GM21367 (cell line): ENCODE measurements around the gene TAB2.
"Not testable (repeated sequence)": the region's sequence is repeated elsewhere in the genome, so short reads cannot be mapped to it uniquely, and the experiment has no call there.

Experiments used
- ATAC-seq: cut with Tn5 transposase; IDR thresholded peaks from one replicate; pipeline ENCODE4 v1.9.1; 2021; ENCODE audit not compliant: unreplicated experiment

Gene TAB2

DNA sequence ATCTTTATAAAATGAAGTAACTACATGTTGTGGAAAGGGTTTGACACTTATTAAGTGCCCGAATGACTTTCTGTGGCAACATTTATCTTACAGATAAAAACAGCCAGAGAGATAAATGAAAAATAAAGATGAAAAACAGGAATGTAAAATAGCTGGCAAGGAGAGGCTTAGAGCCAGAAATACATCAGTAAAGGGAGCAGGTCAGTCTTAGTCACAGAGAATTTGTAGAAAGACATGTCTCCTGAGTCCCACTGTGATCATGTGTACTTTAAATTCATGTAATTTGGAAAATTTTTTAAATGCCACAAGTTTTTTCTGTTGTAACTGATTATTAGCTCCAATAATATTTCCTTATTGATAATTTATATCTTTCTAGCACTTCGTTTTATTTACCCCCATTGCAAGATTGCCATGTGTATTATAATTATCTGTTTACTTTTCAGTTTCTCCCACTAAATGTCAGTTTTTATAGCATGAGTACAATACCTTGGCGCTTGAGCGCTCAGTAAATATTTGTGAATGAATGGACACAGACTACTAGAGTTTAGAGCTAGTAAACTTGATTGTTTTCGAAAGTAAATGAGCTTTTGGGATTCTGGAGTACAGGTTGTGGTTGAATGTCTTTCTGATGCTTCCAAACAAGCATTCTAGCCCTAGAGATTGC, 15.2 kb downstream of the TAB2 start:
- ATAC-seq: no peak

GRCh38 chr6:149333266-149333620, 15.7 kb downstream of the TAB2 start:
- ATAC-seq: no peak

DNA sequence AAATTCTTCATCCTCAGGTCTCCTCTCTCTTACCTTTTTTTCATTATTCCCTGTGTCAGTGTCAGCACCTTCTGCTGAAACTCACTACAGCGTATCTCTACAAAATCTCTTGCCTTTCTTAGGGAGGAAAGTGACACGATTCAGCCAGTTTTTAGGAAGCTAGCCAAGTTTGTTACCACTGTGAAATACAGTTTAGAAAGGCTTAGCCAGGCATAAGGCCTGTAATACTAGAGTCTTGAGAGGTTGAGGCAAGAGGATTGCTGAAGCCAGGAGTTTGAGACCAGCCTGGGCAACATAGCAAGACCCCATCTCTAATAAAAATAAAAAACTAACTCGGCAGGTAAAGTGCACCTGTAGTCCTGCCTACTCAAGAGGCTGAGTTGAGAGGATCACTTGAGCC, 16.7 kb downstream of the TAB2 start:
- no peak for ATAC-seq

DNA sequence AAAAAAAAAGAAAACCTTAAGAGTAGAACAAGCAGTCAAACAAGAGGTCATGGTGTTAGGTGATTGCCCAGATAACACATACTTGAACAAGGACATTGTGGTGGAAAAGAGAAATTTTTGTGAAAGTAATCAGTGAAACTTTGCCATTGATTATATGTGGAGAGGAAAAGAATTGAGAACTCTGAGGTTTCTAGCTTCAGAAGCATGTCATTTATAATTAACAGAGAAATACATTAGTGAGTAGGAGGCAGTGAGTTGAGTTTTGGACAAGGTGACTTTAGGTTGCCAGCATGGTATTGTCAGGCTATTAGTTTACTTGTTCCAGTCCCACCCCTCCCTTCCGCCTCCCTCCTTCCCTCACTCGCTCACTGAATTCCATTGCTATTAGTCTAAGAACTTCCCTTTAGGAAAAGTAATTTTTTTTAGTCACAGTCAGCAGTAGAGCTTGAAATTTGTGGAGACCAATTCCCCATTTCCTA, 17.2 kb downstream of the TAB2 start:
- ATAC-seq: no peak

DNA sequence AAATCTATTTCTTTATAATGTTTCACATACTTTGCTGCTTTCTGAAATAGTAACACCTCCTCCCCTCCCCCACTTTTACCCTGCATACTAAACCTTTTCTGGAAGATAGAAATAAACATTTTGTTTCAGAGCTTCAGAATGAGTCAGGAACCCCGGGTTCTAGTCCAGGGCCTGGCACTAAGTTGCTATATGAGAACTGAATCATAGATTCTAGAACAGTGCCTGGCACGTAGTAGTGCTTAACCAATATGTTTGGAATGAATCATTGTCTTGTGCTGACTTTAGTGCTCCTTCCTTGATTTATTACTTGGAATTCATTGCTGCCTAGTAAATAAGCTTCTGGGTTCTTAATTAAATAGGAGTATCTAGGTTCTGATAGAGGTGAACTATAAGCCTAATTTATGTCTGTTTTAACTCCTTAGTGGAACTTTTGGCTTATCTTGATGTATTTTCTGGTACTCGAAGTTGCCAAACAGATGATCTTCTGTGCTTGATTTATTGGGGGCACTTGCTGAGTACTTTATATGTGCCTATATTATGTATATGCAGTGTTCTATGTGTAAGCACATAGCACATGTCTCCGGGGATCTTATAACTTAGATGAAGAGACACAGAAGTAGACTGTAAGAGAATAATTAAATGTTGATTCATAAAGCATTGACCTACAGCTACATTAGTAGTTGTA, 18.6 kb downstream of the TAB2 start:
- ATAC-seq: no peak

GRCh38 chr6:149336609-149336928, 19.1 kb downstream of the TAB2 start:
- no peak for ATAC-seq

- ATAC-seq: no peak
Measured at GRCh38 chr6:149337320-149337719, 19.8 kb downstream of the TAB2 start.

DNA sequence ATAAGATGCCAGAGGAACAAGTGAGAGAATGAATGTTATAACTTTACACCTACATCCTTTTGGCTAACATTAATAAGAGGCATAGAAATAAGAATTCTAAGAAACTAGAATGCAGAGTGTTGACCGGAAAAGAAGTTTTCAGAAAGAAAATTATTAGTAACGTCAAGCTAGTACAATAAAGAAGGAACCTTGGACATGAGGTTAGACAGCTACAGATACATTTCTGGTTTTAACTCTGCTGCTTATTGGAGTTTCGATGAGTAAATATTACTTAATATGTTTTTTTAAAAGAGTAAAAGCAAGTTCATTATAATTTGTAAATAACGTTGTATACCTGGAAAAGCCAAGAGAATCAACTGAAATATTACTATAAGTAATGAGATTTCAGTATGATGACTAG, 22.7 kb downstream of the TAB2 start:
- ATAC-seq: no peak

DNA sequence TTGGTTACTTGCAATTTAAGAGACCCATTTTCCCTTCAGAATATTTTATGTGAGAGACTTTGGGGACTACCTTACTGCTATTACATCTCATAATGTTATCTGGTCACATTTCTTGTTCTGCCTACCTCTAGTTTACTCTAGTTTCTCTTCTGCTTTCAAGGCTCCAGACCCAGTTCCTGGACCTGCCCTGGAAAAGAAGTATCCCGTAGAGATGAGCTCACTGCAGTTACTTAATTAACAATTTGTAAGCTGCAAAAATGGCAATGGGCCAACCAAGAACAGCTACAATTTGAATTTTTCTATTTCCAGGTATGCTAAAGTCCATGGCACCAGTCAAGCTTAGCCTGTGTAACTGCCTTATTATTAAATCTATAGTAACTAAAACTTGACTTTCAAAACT, 25.0 kb downstream of the TAB2 start:
- peak; percentile 68 for ATAC-seq

DNA sequence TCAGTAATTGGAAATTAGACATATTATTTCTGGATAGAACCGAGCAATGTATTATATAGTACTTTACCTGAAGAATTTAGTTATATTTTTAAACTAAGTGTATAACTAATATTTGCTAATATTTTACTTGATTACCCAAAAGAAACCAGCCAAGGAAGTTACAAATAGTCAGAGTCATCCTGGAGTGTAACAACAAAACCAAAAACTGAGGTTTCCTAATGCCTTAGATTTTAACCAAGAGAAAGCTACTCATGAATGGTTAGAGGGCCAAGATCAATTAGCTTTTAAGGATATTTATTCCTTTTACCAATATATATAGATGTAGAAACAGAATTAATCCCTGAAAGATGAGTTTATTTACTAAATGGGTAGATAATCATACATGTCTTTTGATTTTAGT, 26.0 kb downstream of the TAB2 start:
- ATAC-seq: no peak

DNA sequence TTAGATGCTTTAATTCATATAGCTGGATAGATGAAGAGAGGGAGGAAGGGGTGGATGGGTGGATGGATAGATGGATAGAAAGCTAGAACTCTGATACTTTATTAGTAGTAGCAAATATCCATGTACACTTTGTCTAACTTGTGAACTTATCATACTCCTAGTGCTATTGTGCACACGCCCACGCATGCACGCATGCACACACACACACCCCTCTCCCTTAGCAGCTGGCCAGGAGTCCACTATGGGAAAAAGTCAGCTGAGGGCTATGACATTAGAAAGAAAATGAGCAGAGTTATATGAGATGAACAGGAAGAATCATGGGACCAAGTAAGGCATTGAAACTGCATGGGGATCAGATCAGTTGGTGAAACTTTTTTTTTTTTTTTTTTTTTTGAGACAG, 28.6 kb downstream of the TAB2 start:
- no peak for ATAC-seq

- ATAC-seq: no peak
Measured at GRCh38 chr6:149347067-149347466, 29.6 kb downstream of the TAB2 start.

DNA sequence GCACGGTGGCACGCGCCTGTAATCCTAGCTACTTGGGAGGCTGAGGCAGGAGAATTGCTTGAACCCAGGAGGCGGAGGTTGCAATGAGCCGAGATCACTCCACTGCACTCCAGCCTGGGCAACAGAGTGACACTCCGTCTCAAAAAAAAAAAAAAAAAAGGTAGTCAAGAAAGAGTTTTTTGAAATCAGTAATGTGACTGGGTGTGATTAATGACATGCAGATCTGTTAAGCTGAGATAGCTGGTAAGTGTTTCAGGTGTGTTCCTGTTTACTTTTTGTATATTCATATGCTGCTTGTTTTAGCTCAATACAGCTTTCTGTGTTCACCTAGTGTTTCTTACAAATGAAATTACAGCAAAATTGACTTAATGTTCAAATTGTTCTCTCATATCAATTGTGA, 31.8 kb downstream of the TAB2 start:
- ATAC-seq: not testable (repeated sequence)

DNA sequence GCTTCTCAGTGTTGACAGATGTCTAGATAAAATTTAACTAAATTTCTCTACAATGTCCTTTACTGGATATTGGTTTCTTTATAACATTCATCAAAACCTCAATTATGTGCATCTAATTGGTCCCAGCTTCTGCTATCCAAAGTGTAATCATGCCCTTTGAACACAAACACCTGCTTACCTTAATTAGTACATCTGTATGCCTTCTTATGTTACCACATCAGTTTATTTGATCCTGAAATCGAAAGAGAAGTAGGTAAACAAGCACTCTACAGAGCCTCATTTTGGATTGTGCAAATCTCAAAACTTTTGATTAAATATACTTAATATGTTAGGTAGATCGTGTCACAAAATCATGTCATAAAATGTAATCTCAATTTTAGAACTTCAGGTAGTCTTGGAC, 36.5 kb downstream of the TAB2 start:
- ATAC-seq: no peak

DNA sequence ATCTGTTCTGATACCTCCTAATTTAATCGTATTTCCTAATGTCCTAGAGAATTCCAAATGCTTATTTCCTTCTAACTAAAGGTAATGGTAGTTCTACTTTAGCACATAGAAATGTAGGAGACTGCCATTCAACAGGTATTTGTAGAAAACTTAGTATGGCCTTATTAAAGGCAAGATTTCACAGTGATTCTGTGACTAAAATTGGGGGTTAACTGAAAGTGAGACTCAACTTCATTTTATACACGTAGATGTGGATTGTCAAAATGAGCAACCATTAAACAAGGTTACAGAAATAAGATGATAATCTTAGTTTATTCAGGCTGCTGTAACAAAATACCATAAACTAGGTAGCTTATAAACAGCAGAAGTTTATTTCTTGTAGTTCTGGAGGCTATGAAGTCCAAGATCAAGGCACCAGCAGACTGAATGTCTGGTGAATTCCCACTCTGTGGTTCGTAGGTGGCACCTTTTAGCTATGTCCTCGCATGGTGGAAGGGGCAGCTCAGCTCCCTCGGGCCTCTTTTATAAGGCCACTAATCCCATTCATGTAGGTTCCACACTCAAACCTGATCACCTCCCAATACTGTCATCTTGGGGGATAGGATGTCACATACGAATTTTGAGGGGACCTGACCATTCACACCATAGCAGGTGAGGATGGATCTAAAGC, 38.7 kb downstream of the TAB2 start:
- ATAC-seq: no peak

DNA sequence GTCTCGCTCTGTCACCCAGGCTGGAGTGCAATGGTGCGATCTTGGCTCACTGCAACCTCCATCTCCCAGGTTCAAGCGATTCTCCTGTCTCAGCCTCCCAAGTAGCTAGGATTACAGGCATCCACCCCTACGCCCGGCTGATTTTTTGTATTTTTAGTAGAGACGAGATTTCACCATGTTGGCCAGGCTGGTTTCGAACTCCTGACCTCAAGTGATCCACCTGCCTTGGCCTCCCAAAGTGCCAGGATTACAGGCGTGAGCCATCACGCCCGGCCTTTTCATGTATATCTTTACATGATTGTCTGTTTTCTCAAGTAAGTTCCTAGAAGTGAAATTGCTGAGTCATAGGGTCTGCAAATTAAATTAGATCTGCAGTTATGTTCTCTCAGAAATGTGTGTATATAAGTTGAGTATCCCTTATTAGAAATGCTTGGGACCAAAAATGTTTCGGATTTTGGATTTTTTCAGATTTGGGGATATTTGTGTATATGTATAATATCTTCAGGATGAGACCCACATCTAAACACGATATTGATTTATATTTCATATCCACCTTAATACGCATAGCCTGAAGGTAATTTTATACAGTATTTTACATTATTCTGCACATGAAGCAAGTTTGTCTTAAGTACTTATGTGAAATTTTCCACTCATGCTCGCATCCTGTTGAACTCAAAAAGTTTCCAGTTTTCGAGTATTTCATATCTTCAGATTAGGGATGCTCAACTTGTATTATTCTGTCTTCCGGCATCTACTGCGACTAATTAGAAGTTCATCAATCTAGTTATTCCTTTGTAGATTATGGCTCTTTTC, 40.4 kb downstream of the TAB2 start:
- no peak for ATAC-seq

GRCh38 chr6:149359440-149359839, 41.9 kb downstream of the TAB2 start:
- ATAC-seq: no peak

GRCh38 chr6:149360536-149360935, 43.0 kb downstream of the TAB2 start:
- no peak for ATAC-seq

- ATAC-seq: no peak
Measured at GRCh38 chr6:149362289-149362688, 44.8 kb downstream of the TAB2 start.

DNA sequence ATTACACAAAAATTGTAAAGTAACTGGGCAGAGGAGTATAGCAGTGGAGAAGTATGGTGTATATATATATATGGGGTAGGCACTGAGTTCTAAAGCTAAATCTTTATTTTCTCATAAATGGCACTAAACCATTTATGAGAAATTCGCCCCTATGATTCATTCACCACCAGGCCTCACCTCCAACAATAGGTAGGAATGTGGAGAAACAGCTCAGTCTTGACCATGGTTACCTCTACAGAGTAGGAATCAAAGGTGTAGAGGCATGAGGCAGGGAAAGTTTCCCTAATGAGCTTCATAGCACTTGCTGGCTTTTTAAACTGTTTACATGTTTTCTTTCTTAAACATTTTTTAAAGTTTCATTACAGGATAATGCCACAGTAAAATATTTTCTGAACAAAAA, 45.6 kb downstream of the TAB2 start:
- no peak for ATAC-seq

DNA sequence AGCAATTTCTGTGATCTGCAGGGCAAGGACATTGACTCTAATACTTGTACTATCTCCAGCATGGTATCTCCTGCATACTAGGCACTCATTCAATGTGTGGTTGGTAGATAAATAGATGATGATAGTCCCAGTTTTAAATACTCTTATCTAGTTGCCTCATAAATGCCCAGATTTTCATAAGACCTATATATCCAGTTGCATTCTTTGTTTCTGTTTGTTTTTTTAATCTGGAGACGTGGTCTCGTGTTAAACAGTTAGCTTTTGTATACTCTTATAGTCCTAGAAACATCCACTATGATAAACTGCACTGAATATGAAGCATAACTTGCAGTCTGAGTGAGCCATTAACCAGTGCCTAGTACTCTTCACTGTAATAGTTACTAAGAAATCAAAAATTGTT, 47.0 kb downstream of the TAB2 start:
- no peak for ATAC-seq

GRCh38 chr6:149365197-149365596, 47.7 kb downstream of the TAB2 start:
- no peak for ATAC-seq
